ENCODE results near the gene NFKBIB. TPM values are rescaled to one million over a fixed set of nuclear protein-coding genes. Genes with fewer than 3 reads are reported as not detected.
A peak's percentile ranks its signal among the peaks of the same experiment; 100 is the strongest.

Gene NFKBIB
- total and polyA plus RNA-seq, 2 of the 13 experiments (the other 11 are each of a cell fraction or from before 2014, with no cell fraction given): 8.6 to 14.9 TPM

DNA sequence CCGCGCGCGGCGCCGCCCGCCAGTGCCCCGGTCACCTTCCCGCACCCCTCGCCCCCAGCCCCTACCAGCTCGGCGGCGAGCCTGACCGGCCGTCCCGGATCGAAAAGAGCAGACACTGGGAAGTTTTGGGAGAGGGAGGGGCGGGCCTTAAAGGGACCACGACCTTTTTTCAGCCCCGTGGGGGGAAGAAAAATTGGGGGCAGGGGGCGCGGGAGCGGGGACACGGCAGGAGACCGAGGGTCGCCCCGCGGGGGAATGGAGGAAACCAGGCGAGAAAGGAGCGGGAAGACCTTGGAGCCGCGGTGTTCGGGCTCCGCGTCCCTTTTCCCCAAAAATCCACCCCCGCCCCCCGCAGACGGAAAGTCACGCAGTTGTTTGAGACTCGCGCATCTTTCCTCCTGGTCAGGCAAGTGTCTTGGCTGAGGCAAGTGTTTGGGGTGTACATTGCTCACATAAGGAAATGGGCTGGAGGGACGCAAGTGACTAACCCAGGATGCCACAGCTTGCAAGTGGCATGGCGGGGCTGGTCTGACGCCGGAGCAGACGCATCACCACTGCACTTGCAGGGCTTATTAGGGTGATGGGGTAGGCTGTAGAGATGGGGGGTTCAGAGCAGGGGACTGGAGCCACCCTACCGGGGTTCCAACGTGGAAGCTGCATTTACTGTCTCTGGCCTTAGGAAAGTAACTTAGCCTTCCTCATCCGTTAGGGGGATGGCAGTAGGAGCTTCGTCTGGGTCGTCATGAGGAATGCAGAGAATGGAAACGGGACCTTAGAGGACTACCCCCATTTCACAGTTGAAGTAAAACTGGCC lies 47.3 kb upstream of the NFKBIB start (continued):
- TF ChIP-seq, protein P1, sequence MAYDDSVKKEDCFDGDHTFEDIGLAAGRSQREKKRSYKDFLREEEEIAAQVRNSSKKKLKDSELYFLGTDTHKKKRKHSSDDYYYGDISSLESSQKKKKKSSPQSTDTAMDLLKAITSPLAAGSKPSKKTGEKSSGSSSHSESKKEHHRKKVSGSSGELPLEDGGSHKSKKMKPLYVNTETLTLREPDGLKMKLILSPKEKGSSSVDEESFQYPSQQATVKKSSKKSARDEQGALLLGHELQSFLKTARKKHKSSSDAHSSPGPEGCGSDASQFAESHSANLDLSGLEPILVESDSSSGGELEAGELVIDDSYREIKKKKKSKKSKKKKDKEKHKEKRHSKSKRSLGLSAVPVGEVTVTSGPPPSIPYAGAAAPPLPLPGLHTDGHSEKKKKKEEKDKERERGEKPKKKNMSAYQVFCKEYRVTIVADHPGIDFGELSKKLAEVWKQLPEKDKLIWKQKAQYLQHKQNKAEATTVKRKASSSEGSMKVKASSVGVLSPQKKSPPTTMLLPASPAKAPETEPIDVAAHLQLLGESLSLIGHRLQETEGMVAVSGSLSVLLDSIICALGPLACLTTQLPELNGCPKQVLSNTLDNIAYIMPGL (CRISPR knock-in tag; IDR thresholded peaks at IDR 0.05; ENCODE audit: borderline replicate concordance in 1 of 2, low read depth in 1 of 2): peak in 1 of 2 experiments; percentile 49; a peak in 1 of 4 replicates
- TF ChIP-seq POLR2A (IDR thresholded peaks at IDR 0.05; ENCODE audit: insufficient read depth in 1 of 2, low read depth in 2 of 2, low read length in 2 of 2): peak in 1 of 2 experiments; percentile 37; a peak in 1 of 4 replicates
- peak; percentile 18; the same call in 1 of the 2 replicates for TF ChIP-seq DMAP1 (CRISPR knock-in tag; IDR thresholded peaks at IDR 0.05)
- TF ChIP-seq HOXA3 (CRISPR knock-in tag; IDR thresholded peaks at IDR 0.05): peak; percentile 68
- TF ChIP-seq MIXL1 (CRISPR knock-in tag; IDR thresholded peaks at IDR 0.05): no peak
- TF ChIP-seq, protein P2, sequence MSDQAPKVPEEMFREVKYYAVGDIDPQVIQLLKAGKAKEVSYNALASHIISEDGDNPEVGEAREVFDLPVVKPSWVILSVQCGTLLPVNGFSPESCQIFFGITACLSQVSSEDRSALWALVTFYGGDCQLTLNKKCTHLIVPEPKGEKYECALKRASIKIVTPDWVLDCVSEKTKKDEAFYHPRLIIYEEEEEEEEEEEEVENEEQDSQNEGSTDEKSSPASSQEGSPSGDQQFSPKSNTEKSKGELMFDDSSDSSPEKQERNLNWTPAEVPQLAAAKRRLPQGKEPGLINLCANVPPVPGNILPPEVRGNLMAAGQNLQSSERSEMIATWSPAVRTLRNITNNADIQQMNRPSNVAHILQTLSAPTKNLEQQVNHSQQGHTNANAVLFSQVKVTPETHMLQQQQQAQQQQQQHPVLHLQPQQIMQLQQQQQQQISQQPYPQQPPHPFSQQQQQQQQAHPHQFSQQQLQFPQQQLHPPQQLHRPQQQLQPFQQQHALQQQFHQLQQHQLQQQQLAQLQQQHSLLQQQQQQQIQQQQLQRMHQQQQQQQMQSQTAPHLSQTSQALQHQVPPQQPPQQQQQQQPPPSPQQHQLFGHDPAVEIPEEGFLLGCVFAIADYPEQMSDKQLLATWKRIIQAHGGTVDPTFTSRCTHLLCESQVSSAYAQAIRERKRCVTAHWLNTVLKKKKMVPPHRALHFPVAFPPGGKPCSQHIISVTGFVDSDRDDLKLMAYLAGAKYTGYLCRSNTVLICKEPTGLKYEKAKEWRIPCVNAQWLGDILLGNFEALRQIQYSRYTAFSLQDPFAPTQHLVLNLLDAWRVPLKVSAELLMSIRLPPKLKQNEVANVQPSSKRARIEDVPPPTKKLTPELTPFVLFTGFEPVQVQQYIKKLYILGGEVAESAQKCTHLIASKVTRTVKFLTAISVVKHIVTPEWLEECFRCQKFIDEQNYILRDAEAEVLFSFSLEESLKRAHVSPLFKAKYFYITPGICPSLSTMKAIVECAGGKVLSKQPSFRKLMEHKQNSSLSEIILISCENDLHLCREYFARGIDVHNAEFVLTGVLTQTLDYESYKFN (CRISPR knock-in tag; conservative IDR thresholded peaks at IDR 0.05): no peak; the same call in 1 of the 2 replicates
- peak; percentile 33; the same call in 1 of the 2 replicates for TF ChIP-seq ZNF777 (CRISPR knock-in tag; IDR thresholded peaks at IDR 0.05)
- TF ChIP-seq SSRP1 (CRISPR knock-in tag; IDR thresholded peaks at IDR 0.05): no peak
- TF ChIP-seq SIN3A (IDR thresholded peaks at IDR 0.05; ENCODE audit: borderline replicate concordance, low read depth, low read length): no peak
- TF ChIP-seq, protein P3, sequence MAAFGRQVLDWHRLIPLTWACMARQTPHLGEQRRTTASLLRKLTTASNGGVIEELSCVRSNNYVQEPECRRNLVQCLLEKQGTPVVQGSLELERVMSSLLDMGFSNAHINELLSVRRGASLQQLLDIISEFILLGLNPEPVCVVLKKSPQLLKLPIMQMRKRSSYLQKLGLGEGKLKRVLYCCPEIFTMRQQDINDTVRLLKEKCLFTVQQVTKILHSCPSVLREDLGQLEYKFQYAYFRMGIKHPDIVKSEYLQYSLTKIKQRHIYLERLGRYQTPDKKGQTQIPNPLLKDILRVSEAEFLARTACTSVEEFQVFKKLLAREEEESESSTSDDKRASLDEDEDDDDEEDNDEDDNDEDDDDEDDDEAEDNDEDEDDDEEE (CRISPR knock-in tag; IDR thresholded peaks at IDR 0.05): no peak; the same call in 1 of the 2 replicates
- TF ChIP-seq, protein P4, sequence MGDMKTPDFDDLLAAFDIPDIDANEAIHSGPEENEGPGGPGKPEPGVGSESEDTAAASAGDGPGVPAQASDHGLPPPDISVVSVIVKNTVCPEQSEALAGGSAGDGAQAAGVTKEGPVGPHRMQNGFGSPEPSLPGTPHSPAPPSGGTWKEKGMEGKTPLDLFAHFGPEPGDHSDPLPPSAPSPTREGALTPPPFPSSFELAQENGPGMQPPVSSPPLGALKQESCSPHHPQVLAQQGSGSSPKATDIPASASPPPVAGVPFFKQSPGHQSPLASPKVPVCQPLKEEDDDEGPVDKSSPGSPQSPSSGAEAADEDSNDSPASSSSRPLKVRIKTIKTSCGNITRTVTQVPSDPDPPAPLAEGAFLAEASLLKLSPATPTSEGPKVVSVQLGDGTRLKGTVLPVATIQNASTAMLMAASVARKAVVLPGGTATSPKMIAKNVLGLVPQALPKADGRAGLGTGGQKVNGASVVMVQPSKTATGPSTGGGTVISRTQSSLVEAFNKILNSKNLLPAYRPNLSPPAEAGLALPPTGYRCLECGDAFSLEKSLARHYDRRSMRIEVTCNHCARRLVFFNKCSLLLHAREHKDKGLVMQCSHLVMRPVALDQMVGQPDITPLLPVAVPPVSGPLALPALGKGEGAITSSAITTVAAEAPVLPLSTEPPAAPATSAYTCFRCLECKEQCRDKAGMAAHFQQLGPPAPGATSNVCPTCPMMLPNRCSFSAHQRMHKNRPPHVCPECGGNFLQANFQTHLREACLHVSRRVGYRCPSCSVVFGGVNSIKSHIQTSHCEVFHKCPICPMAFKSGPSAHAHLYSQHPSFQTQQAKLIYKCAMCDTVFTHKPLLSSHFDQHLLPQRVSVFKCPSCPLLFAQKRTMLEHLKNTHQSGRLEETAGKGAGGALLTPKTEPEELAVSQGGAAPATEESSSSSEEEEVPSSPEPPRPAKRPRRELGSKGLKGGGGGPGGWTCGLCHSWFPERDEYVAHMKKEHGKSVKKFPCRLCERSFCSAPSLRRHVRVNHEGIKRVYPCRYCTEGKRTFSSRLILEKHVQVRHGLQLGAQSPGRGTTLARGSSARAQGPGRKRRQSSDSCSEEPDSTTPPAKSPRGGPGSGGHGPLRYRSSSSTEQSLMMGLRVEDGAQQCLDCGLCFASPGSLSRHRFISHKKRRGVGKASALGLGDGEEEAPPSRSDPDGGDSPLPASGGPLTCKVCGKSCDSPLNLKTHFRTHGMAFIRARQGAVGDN (CRISPR knock-in tag; IDR thresholded peaks at IDR 0.05): peak; percentile 31; the same call in 1 of the 2 replicates
- TF ChIP-seq ZNF766 (CRISPR knock-in tag; IDR thresholded peaks at IDR 0.05; ENCODE audit: borderline replicate concordance): 0 out of 2 replicates have a peak, but pooled peaks have one; percentile 43
- no peak for TF ChIP-seq XBP1 (CRISPR knock-in tag; IDR thresholded peaks at IDR 0.05)
- no peak for TF ChIP-seq ATRX (CRISPR knock-in tag; IDR thresholded peaks at IDR 0.05; ENCODE audit: borderline replicate concordance)
- no peak for TF ChIP-seq ZNF136 (CRISPR knock-in tag; IDR thresholded peaks at IDR 0.05; ENCODE audit: low read depth)
- TF ChIP-seq SETDB1 (CRISPR knock-in tag; IDR thresholded peaks at IDR 0.05; ENCODE audit: borderline replicate concordance): no peak
- TF ChIP-seq HDAC2 (CRISPR knock-in tag; IDR thresholded peaks at IDR 0.05): no peak
- TF ChIP-seq ZNF605 (CRISPR knock-in tag; IDR thresholded peaks at IDR 0.05): 0 out of 2 replicates have a peak, but pooled peaks have one; percentile 16
- no peak for TF ChIP-seq FOSL1 (CRISPR knock-in tag; IDR thresholded peaks at IDR 0.05; ENCODE audit: borderline replicate concordance)
